ENCODE measurements around the gene CAMK1D. TPM values are rescaled to one million over a fixed set of nuclear protein-coding genes. Genes with fewer than 3 reads are reported as not detected.

Gene CAMK1D
- total and polyA plus RNA-seq, 2 of the 8 experiments (the other 6 are each of a cell fraction or from before 2014, with no cell fraction given) = 3.5 to 10.6 TPM

DNA sequence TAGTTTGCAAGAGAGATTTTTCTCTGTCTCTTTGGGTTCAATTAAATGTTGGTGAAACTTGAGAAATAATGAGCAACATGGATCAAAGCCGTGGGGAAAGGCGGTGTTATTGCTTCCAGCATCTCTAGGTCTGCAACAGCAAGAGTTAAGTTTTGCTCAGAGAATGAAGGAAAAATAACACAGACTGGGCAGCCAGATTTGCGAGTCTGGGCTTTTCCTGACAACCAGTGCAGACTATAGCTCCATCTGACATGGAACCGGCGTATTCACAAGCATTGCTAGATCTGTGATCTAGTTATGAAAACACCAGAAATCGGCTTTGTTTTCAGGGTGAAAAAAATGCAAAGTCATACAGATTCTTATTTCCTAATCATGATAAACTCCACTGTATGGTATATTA is 110.4 kb downstream of the CAMK1D start (continued):
- TF ChIP-seq, protein P1, sequence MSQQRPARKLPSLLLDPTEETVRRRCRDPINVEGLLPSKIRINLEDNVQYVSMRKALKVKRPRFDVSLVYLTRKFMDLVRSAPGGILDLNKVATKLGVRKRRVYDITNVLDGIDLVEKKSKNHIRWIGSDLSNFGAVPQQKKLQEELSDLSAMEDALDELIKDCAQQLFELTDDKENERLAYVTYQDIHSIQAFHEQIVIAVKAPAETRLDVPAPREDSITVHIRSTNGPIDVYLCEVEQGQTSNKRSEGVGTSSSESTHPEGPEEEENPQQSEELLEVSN (IDR thresholded peaks at IDR 0.05) = no peak
- TF ChIP-seq, protein P2, sequence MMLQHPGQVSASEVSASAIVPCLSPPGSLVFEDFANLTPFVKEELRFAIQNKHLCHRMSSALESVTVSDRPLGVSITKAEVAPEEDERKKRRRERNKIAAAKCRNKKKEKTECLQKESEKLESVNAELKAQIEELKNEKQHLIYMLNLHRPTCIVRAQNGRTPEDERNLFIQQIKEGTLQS (IDR thresholded peaks at IDR 0.05; ENCODE audit: insufficient read depth, low read depth, low read length) = no peak
- TF ChIP-seq TAF1 (IDR thresholded peaks at IDR 0.05; ENCODE audit: low read depth, low read length) = no peak

All from H1 (cell line).